Measurements from ENCODE around the gene LAYN. TPM values are rescaled to one million over a fixed set of nuclear protein-coding genes. Genes with fewer than 3 reads are reported as not detected.

Gene LAYN
- total RNA-seq, 4 donors from 2014 or later = 1.5 to 5.1 (median 3.8) TPM

GRCh38 chr11:111596319-111596718 lies 55.8 kb downstream of the LAYN start:
- TF ChIP-seq CTCF (IDR thresholded peaks at IDR 0.05; ENCODE audit: low read depth) = no peak

- TF ChIP-seq CTCF (IDR thresholded peaks at IDR 0.05; ENCODE audit: low read depth) = no peak
Measured at GRCh38 chr11:111598148-111598547, 57.6 kb downstream of the LAYN start.

GRCh38 chr11:111598559-111598958 lies 58.0 kb downstream of the LAYN start:
- TF ChIP-seq CTCF (IDR thresholded peaks at IDR 0.05; ENCODE audit: low read depth) = no peak

- no peak for TF ChIP-seq CTCF (IDR thresholded peaks at IDR 0.05; ENCODE audit: low read depth)
Measured at GRCh38 chr11:111601636-111601978, 61.1 kb downstream of the LAYN start.

GRCh38 chr11:111601979-111602864 lies 61.7 kb downstream of the LAYN start, which contains the start of gene SIK2:
SIK2 (plus strand) TSS chr11:111602449; CDS start chr11:111602564, 115 bp downstream.
- no peak for TF ChIP-seq CTCF (IDR thresholded peaks at IDR 0.05; ENCODE audit: low read depth)

GRCh38 chr11:111602865-111603610 lies 62.5 kb downstream of the LAYN start:
- no peak for TF ChIP-seq CTCF (IDR thresholded peaks at IDR 0.05; ENCODE audit: low read depth)

- TF ChIP-seq CTCF (IDR thresholded peaks at IDR 0.05; ENCODE audit: low read depth) = no peak
Measured at GRCh38 chr11:111603611-111604130, 63.2 kb downstream of the LAYN start.
